Measurements from ENCODE around the gene ZNF79. TPM values are rescaled to one million over a fixed set of nuclear protein-coding genes. Genes with fewer than 3 reads are reported as not detected.
"Not testable (repeated sequence)": the region's sequence is repeated elsewhere in the genome, so short reads cannot be mapped to it uniquely, and the experiment has no call there.

Gene ZNF79
- total RNA-seq, 2 experiments from 2014 or later, result 14.2 to 15.0 TPM

- no peak for ATAC-seq (ENCODE audit: low read depth)
- POLR2A ChIA-PET, result no interaction called here
- Mint-ChIP-seq H3K9me3 (no peaks in the 10 kb centered on the region), H3K4me3 (no peak overlapping the region), H3K36me3 (peaks cover 9% of the 10 kb centered on the region), H3K27ac (no peak overlapping the region), H3K27me3 (no peaks in the 10 kb centered on the region), H3K4me1 (peaks cover 5% of the 10 kb centered on the region)
- DNase-seq, result no peak
Observed at GRCh38 chr9:127457191-127457878, 33.2 kb downstream of the ZNF79 start.

GRCh38 chr9:127458921-127459320, 34.7 kb downstream of the ZNF79 start:
- Mint-ChIP-seq H3K36me3 (peaks cover 16% of the 10 kb centered on the region), H3K27ac (no peak overlapping the region), H3K4me1 (peaks cover 6% of the 10 kb centered on the region), H3K4me3 (no peak overlapping the region), H3K27me3 (no peaks in the 10 kb centered on the region), H3K9me3 (no peaks in the 10 kb centered on the region)
- ATAC-seq (ENCODE audit: low read depth) (no peak), DNase-seq (no peak)
- POLR2A ChIA-PET, result interaction anchor here (0.6 to 0.7 kb wide), 2 partner anchors 52 to 518 kb away, joined by 3 to 4 read pairs; no protein-coding TSS in a partner anchor

- H3K27me3 Mint-ChIP-seq, result no peaks in the 10 kb centered on the region
- no peak for ATAC-seq (ENCODE audit: low read depth)
- no peak overlapping the region for H3K27ac Mint-ChIP-seq
- H3K36me3 Mint-ChIP-seq, result peaks cover 18% of the 10 kb centered on the region
- DNase-seq, result no peak
- POLR2A ChIA-PET, result no interaction called here
- H3K4me1 Mint-ChIP-seq, result peaks cover 1% of the 10 kb centered on the region
- no peak overlapping the region for H3K4me3 Mint-ChIP-seq
- H3K9me3 Mint-ChIP-seq, result no peaks in the 10 kb centered on the region
Observed at GRCh38 chr9:127463382-127463781, 39.2 kb downstream of the ZNF79 start.

- DNase-seq (no peak), ATAC-seq (ENCODE audit: low read depth) (no peak)
- H3K4me3 Mint-ChIP-seq, result no peak overlapping the region
- POLR2A ChIA-PET, result interaction anchor here (1.2 kb wide), 1 partner anchor 13 kb away, joined by 3 read pairs; the partner anchor contains the start of genes LRSAM1 and RPL12
- H3K27me3 Mint-ChIP-seq, result no peaks in the 10 kb centered on the region
- H3K9me3 Mint-ChIP-seq, result no peaks in the 10 kb centered on the region
- H3K27ac Mint-ChIP-seq, result no peak overlapping the region
- H3K4me1 Mint-ChIP-seq, result peaks cover 1% of the 10 kb centered on the region
- peaks cover 18% of the 10 kb centered on the region for H3K36me3 Mint-ChIP-seq
Observed at GRCh38 chr9:127463911-127464310, 39.7 kb downstream of the ZNF79 start.

GRCh38 chr9:127466407-127466917, 42.3 kb downstream of the ZNF79 start:
- ATAC-seq (ENCODE audit: low read depth); POLR2A ChIA-PET; H3K27me3 Mint-ChIP-seq; H3K4me1 Mint-ChIP-seq; H3K9me3 Mint-ChIP-seq; H3K27ac Mint-ChIP-seq; DNase-seq; H3K4me3 Mint-ChIP-seq: not testable (repeated sequence)
- H3K36me3 Mint-ChIP-seq, result peaks cover 20% of the 10 kb centered on the region

- H3K27me3 Mint-ChIP-seq, result no peaks in the 10 kb centered on the region
- no peaks in the 10 kb centered on the region for H3K4me1 Mint-ChIP-seq
- no peak overlapping the region for H3K4me3 Mint-ChIP-seq
- no peaks in the 10 kb centered on the region for H3K9me3 Mint-ChIP-seq
- no peak for ATAC-seq (ENCODE audit: low read depth)
- DNase-seq, result no peak
- peaks cover 17% of the 10 kb centered on the region for H3K36me3 Mint-ChIP-seq
- no peak overlapping the region for H3K27ac Mint-ChIP-seq
- POLR2A ChIA-PET, result no interaction called here
Observed at GRCh38 chr9:127467621-127468020, 43.4 kb downstream of the ZNF79 start.

- H3K36me3 Mint-ChIP-seq, result peaks cover 13% of the 10 kb centered on the region
- no peak for ATAC-seq (ENCODE audit: low read depth)
- no peaks in the 10 kb centered on the region for H3K9me3 Mint-ChIP-seq
- no peak for DNase-seq
- H3K27ac Mint-ChIP-seq, result no peak overlapping the region
- H3K4me1 Mint-ChIP-seq, result peaks cover 1% of the 10 kb centered on the region
- POLR2A ChIA-PET, result no interaction called here
- H3K4me3 Mint-ChIP-seq, result no peak overlapping the region
- H3K27me3 Mint-ChIP-seq, result no peaks in the 10 kb centered on the region
Observed at GRCh38 chr9:127470662-127471061, 46.5 kb downstream of the ZNF79 start.

GRCh38 chr9:127473501-127473900, 49.3 kb downstream of the ZNF79 start:
- Mint-ChIP-seq H3K9me3 (no peaks in the 10 kb centered on the region), H3K36me3 (peaks cover 8% of the 10 kb centered on the region), H3K27ac (no peak overlapping the region), H3K4me1 (peaks cover 1% of the 10 kb centered on the region), H3K4me3 (no peak overlapping the region), H3K27me3 (no peaks in the 10 kb centered on the region)
- POLR2A ChIA-PET, result interaction anchor here (0.7 kb wide), 1 partner anchor 17 kb away, joined by 3 read pairs; no protein-coding TSS in a partner anchor
- DNase-seq, result no peak
- ATAC-seq (ENCODE audit: low read depth), result no peak

- DNase-seq (no peak), ATAC-seq (ENCODE audit: low read depth) (no peak)
- peaks cover 1% of the 10 kb centered on the region for H3K4me1 Mint-ChIP-seq
- H3K27me3 Mint-ChIP-seq, result no peaks in the 10 kb centered on the region
- H3K27ac Mint-ChIP-seq, result peak overlapping the region; percentile 28
- peaks cover 8% of the 10 kb centered on the region for H3K36me3 Mint-ChIP-seq
- POLR2A ChIA-PET, result interaction anchor here (0.7 kb wide), 2 partner anchors 17 to 619 kb away, joined by 3 to 5 read pairs; no protein-coding TSS in a partner anchor
- no peaks in the 10 kb centered on the region for H3K9me3 Mint-ChIP-seq
- no peak overlapping the region for H3K4me3 Mint-ChIP-seq
Observed at GRCh38 chr9:127473932-127474331, 49.8 kb downstream of the ZNF79 start.

- POLR2A ChIA-PET, result interaction anchor here (0.7 kb wide), 1 partner anchor 619 kb away, joined by 5 read pairs; no protein-coding TSS in a partner anchor
- ATAC-seq (ENCODE audit: low read depth) (no peak), DNase-seq (no peak)
- H3K27ac Mint-ChIP-seq, result no peak overlapping the region
- no peaks in the 10 kb centered on the region for H3K9me3 Mint-ChIP-seq
- peaks cover 1% of the 10 kb centered on the region for H3K4me1 Mint-ChIP-seq
- H3K4me3 Mint-ChIP-seq, result no peak overlapping the region
- H3K27me3 Mint-ChIP-seq, result no peaks in the 10 kb centered on the region
- peaks cover 8% of the 10 kb centered on the region for H3K36me3 Mint-ChIP-seq
Observed at GRCh38 chr9:127474592-127474991, 50.4 kb downstream of the ZNF79 start.

- Mint-ChIP-seq H3K9me3 (no peaks in the 10 kb centered on the region), H3K36me3 (peaks cover 10% of the 10 kb centered on the region), H3K27ac (no peak overlapping the region), H3K4me3 (no peak overlapping the region), H3K4me1 (no peaks in the 10 kb centered on the region), H3K27me3 (no peaks in the 10 kb centered on the region)
- ATAC-seq (ENCODE audit: low read depth) (no peak), DNase-seq (no peak)
- POLR2A ChIA-PET, result interaction anchor here (0.6 kb wide), 1 partner anchor 896 kb away, joined by 4 read pairs; no protein-coding TSS in a partner anchor
Observed at GRCh38 chr9:127479507-127480081, 55.4 kb downstream of the ZNF79 start.

GRCh38 chr9:127482662-127483061, 58.5 kb downstream of the ZNF79 start:
- no peak for DNase-seq
- ATAC-seq (ENCODE audit: low read depth), result no peak
- no peak overlapping the region for H3K27ac Mint-ChIP-seq
- H3K4me3 Mint-ChIP-seq, result no peak overlapping the region
- no peaks in the 10 kb centered on the region for H3K27me3 Mint-ChIP-seq
- no peaks in the 10 kb centered on the region for H3K4me1 Mint-ChIP-seq
- POLR2A ChIA-PET, result no interaction called here
- peaks cover 13% of the 10 kb centered on the region for H3K36me3 Mint-ChIP-seq
- H3K9me3 Mint-ChIP-seq, result no peaks in the 10 kb centered on the region

GRCh38 chr9:127485995-127486394, 61.8 kb downstream of the ZNF79 start:
- POLR2A ChIA-PET, result no interaction called here
- Mint-ChIP-seq H3K27ac (no peak overlapping the region), H3K4me1 (no peaks in the 10 kb centered on the region)

GRCh38 chr9:127488946-127489345, 64.8 kb downstream of the ZNF79 start:
- Mint-ChIP-seq H3K4me3 (no peak overlapping the region), H3K9me3 (no peaks in the 10 kb centered on the region), H3K36me3 (peaks cover 6% of the 10 kb centered on the region), H3K27me3 (no peaks in the 10 kb centered on the region), H3K4me1 (no peaks in the 10 kb centered on the region), H3K27ac (no peak overlapping the region)
- no peak for DNase-seq
- POLR2A ChIA-PET, result no interaction called here
- ATAC-seq (ENCODE audit: low read depth), result no peak

More at GRCh38 chr9:127485995-127486394, 61.8 kb downstream of the ZNF79 start:
- Mint-ChIP-seq H3K27me3 (no peaks in the 10 kb centered on the region), H3K36me3 (peaks cover 10% of the 10 kb centered on the region), H3K4me3 (no peak overlapping the region), H3K9me3 (no peaks in the 10 kb centered on the region)
- DNase-seq, result no peak
- no peak for ATAC-seq (ENCODE audit: low read depth)
